OCI-LY3 (cell line): ENCODE measurements around the gene SNX25.
"Not testable (repeated sequence)": the region's sequence is repeated elsewhere in the genome, so short reads cannot be mapped to it uniquely, and the experiment has no call there.

Experiments
- H2AFZ ChIP-seq: fragments of 200-600, 300-600 bp; shearing (Covaris generic); 2 replicates; pipeline ENCODE4 v1.6.0; 2014; ENCODE audit warnings: antibody characterized with exemption, low read depth, low read length
- H3K27ac ChIP-seq: fragments of 200-600, 300-600 bp; sonication (generic); 2 replicates; pipeline ENCODE4 v1.5.1; 2014; ENCODE audit warnings: mild to moderate bottlenecking, low read length, moderate library complexity, mixed read lengths
- H3K27me3 ChIP-seq: fragments of 200-600, 300-600 bp; sonication (generic); 2 replicates; pipeline ENCODE4 v1.6.1; 2014; ENCODE audit warnings: low read depth, low read length, mixed read lengths
- H3K36me3 ChIP-seq: fragments of 200-600, 300-600 bp; sonication (generic); replicated peaks from 2 replicates; pipeline ENCODE3; 2014; ENCODE audit warnings: low read depth, low read length, mixed read lengths
- H3K4me1 ChIP-seq: fragments of 300-600, 200-600 bp; sonication (generic); 2 replicates; pipeline ENCODE4 v1.6.1; 2014; ENCODE audit warnings: low read length, mixed read lengths
- H3K4me2 ChIP-seq: fragments of 200-600, 300-600 bp; sonication (generic); 2 replicates; pipeline ENCODE4 v1.6.1; 2014; ENCODE audit warnings: low read length, mixed read lengths
- H3K4me3 ChIP-seq: fragments of 300-600, 200-600 bp; sonication (generic); 2 replicates; pipeline ENCODE4 v1.5.1; 2014; ENCODE audit warnings: antibody characterized with exemption, mild to moderate bottlenecking, low read length, moderate library complexity
- H3K79me2 ChIP-seq: fragments of 300-600, 200-600 bp; shearing (Covaris generic); 2 replicates; pipeline ENCODE4 v1.6.1; 2014; ENCODE audit warnings: mild to moderate bottlenecking, low read length, mixed read lengths
- H3K9ac ChIP-seq: fragments of 300-600, 200-600 bp; shearing (Covaris generic); 2 replicates; pipeline ENCODE4 v1.6.0; 2014; ENCODE audit warnings: mild to moderate bottlenecking, low read length, moderate library complexity
- H3K9me3 ChIP-seq: fragments of 200-600, 300-600 bp; shearing (Covaris generic); 2 replicates; pipeline ENCODE4 v1.6.1; 2014; ENCODE audit warnings: low read length, mixed read lengths; ENCODE audit not compliant: insufficient read depth
- H4K20me1 ChIP-seq: fragments of 200-600, 300-600 bp; sonication (generic); 2 replicates; pipeline ENCODE4 v1.6.1; 2016; ENCODE audit warnings: low read length, mixed read lengths; ENCODE audit not compliant: insufficient read depth
- EZH2phosphoT487 ChIP-seq: fragments of 200-600 bp; shearing (Covaris generic); IDR thresholded peaks from 2 replicates; pipeline ENCODE4 v1.6.1; 2018; ENCODE audit warnings: antibody characterized with exemption, mixed run types, low read depth
- TF ChIP-seq, protein P1 (sequence below): fragments of 200-600, 300-600 bp; sonication (generic); IDR thresholded peaks from 2 replicates; pipeline ENCODE4 v1.5.1; 2014; ENCODE audit warnings: antibody characterized with exemption, low read length, low read depth

Gene SNX25

GRCh38 chr4:185256446-185256845 lies 47.0 kb downstream of the SNX25 start:
- Histone ChIP-seq H3K79me2 (no peaks in the 10 kb centered on the region), H3K4me3 (no peak overlapping the region), H4K20me1 (no peaks in the 10 kb centered on the region), H3K4me2 (no peak overlapping the region), H3K4me1 (peaks cover 12% of the 10 kb centered on the region), H3K36me3 (no peaks in the 10 kb centered on the region), H3K9me3 (no peaks in the 10 kb centered on the region), H2AFZ (no peak overlapping the region), H3K9ac (no peak overlapping the region), H3K27me3 (no peaks in the 10 kb centered on the region), H3K27ac (no peak overlapping the region)
- TF ChIP-seq, protein P1, sequence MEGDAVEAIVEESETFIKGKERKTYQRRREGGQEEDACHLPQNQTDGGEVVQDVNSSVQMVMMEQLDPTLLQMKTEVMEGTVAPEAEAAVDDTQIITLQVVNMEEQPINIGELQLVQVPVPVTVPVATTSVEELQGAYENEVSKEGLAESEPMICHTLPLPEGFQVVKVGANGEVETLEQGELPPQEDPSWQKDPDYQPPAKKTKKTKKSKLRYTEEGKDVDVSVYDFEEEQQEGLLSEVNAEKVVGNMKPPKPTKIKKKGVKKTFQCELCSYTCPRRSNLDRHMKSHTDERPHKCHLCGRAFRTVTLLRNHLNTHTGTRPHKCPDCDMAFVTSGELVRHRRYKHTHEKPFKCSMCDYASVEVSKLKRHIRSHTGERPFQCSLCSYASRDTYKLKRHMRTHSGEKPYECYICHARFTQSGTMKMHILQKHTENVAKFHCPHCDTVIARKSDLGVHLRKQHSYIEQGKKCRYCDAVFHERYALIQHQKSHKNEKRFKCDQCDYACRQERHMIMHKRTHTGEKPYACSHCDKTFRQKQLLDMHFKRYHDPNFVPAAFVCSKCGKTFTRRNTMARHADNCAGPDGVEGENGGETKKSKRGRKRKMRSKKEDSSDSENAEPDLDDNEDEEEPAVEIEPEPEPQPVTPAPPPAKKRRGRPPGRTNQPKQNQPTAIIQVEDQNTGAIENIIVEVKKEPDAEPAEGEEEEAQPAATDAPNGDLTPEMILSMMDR, result no peak
- TF ChIP-seq EZH2phosphoT487, result no peak

DNA sequence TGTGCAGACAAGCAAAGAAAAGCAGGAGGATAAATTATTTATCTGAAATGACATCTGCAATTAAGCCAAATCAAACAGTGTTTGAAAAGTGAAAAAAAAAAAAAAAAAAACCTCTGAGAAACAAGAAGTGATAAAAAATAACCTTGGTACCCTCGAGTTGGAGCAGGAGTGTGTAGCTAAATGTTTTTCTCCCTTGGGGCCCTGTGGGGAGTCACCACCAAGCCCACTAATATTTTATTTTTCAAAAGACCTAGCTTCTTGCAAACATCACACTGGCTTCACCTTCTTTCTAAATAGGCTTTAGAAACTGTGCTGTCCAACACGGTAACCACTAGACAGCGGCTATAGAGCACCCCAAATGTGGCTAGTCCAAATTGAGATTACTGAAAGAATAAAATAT lies 47.7 kb downstream of the SNX25 start:
- Histone ChIP-seq H3K9ac (no peak overlapping the region), H4K20me1 (no peaks in the 10 kb centered on the region), H2AFZ (no peak overlapping the region), H3K36me3 (no peaks in the 10 kb centered on the region), H3K9me3 (no peaks in the 10 kb centered on the region), H3K4me2 (no peak overlapping the region), H3K27ac (no peak overlapping the region), H3K79me2 (no peaks in the 10 kb centered on the region), H3K4me1 (peaks cover 6% of the 10 kb centered on the region; the same call in 1 of the 2 replicates), H3K4me3 (no peak overlapping the region), H3K27me3 (no peaks in the 10 kb centered on the region)
- TF ChIP-seq EZH2phosphoT487, result no peak
- TF ChIP-seq, protein P1, result no peak

- Histone ChIP-seq H3K27ac (no peak overlapping the region), H4K20me1 (no peaks in the 10 kb centered on the region), H3K36me3 (no peaks in the 10 kb centered on the region), H3K79me2 (no peaks in the 10 kb centered on the region), H3K9me3 (no peaks in the 10 kb centered on the region), H3K4me3 (no peak overlapping the region), H3K9ac (no peak overlapping the region), H2AFZ (no peak overlapping the region), H3K4me2 (no peak overlapping the region), H3K27me3 (no peaks in the 10 kb centered on the region), H3K4me1 (peaks cover 6% of the 10 kb centered on the region; the same call in 1 of the 2 replicates)
- no peak for TF ChIP-seq EZH2phosphoT487
- TF ChIP-seq, protein P1, result no peak
Measured at GRCh38 chr4:185257694-185258093, 48.3 kb downstream of the SNX25 start.

- not testable (repeated sequence) for H3K4me1 ChIP-seq, H4K20me1 ChIP-seq, H3K4me3 ChIP-seq, H2AFZ ChIP-seq, H3K9me3 ChIP-seq, H3K27me3 ChIP-seq, H3K27ac ChIP-seq, H3K36me3 ChIP-seq, H3K4me2 ChIP-seq, H3K9ac ChIP-seq, H3K79me2 ChIP-seq
Measured at GRCh38 chr4:185258741-185259140, 49.3 kb downstream of the SNX25 start.

GRCh38 chr4:185259719-185260118 lies 50.3 kb downstream of the SNX25 start:
- H3K4me2 ChIP-seq, result no peak overlapping the region
- H4K20me1 ChIP-seq, result no peaks in the 10 kb centered on the region
- no peak overlapping the region for H2AFZ ChIP-seq
- no peak overlapping the region for H3K4me3 ChIP-seq
- H3K4me1 ChIP-seq, result peaks cover 8% of the 10 kb centered on the region; the same call in 1 of the 2 replicates
- H3K79me2 ChIP-seq, result no peaks in the 10 kb centered on the region
- H3K36me3 ChIP-seq, result no peaks in the 10 kb centered on the region
- H3K9me3 ChIP-seq, result no peaks in the 10 kb centered on the region
- no peak for TF ChIP-seq EZH2phosphoT487
- TF ChIP-seq, protein P1, result no peak
- no peak overlapping the region for H3K9ac ChIP-seq
- no peak overlapping the region for H3K27ac ChIP-seq
- no peaks in the 10 kb centered on the region for H3K27me3 ChIP-seq
